Caco-2 (cell line): ENCODE results near the gene ADGRL3. TPM values are rescaled to one million over a fixed set of nuclear protein-coding genes. Genes with fewer than 3 reads are reported as not detected.

Experiments
- BruUV-seq: library from RNA; stranded (reverse); fragments of 400-500 nt; replicated peaks from 2 replicates; lab custom pipeline; 2021; lab: Mats Ljungman, UMichigan
- CTCF ChIA-PET: fragments of 300-600 bp; sonication (Branson Sonifier 250); formaldehyde crosslinking; loops from one replicate; lab custom pipeline; 2022; ENCODE audit warnings: antibody characterized with exemption; lab: Charles Lee
- POLR2A ChIA-PET: fragments of 300-600 bp; sonication (Branson Sonifier 250); formaldehyde crosslinking; loops from one replicate; lab custom pipeline; 2022; ENCODE audit warnings: antibody characterized with exemption; lab: Charles Lee
- DNase-seq, 2 experiments: peaks; one replicate each; pipeline versions ENCODE4 v3.0.0 to v3.0.0-alpha.2; 2020 to 2022
- H3K27me3 ChIP-seq: replicated peaks from 2 replicates; pipeline ENCODE4 v1.6.0; 2011; ENCODE audit warnings: low read length; ENCODE audit not compliant: control insufficient read depth, insufficient read depth
- H3K36me3 ChIP-seq: 2 replicates; pipeline ENCODE4 v1.5.1; 2011; ENCODE audit warnings: low read length; ENCODE audit not compliant: control insufficient read depth, insufficient read depth
- H3K4me1 ChIP-seq: fragments of 250-450 bp; sonication (Bioruptor Pico); 2 replicates; pipeline ENCODE4 v1.5.1; 2020; ENCODE audit warnings: mild to moderate bottlenecking
- H3K4me3 ChIP-seq: 2 replicates; pipeline ENCODE4 v1.5.1; 2011; ENCODE audit warnings: low read depth, mild to moderate bottlenecking, control low read depth, low read length
- H3K9me3 ChIP-seq: fragments of 250-450 bp; sonication (Bioruptor Pico); 2 replicates; pipeline ENCODE4 v1.5.1; 2020; ENCODE audit warnings: mild to moderate bottlenecking, moderate library complexity
- H3K27ac Mint-ChIP-seq: one replicate; pipeline ENCODE4 v1.8.0; 2022; ENCODE audit warnings: mixed read lengths; ENCODE audit not compliant: unreplicated experiment
- H3K27me3 Mint-ChIP-seq: one replicate; pipeline ENCODE4 v1.8.0; 2022; ENCODE audit warnings: mixed read lengths; ENCODE audit not compliant: insufficient read depth, unreplicated experiment
- H3K36me3 Mint-ChIP-seq: one replicate; pipeline ENCODE4 v1.8.0; 2022; ENCODE audit warnings: mild to moderate bottlenecking, mixed read lengths; ENCODE audit not compliant: insufficient read depth, unreplicated experiment
- H3K4me1 Mint-ChIP-seq: one replicate; pipeline ENCODE4 v1.8.0; 2022; ENCODE audit warnings: low read depth, mixed read lengths; ENCODE audit not compliant: unreplicated experiment
- H3K4me3 Mint-ChIP-seq: one replicate; pipeline ENCODE4 v1.8.0; 2022; ENCODE audit warnings: mild to moderate bottlenecking, moderate library complexity, mixed read lengths; ENCODE audit not compliant: unreplicated experiment
- H3K9me3 Mint-ChIP-seq: one replicate; pipeline ENCODE4 v1.8.0; 2022; ENCODE audit warnings: mixed read lengths; ENCODE audit not compliant: unreplicated experiment
- intact Hi-C: fragments of 100-400 bp; cut with micrococcal nuclease; formaldehyde crosslinking; loops from one replicate; pipeline ENCODE4 v1.10.0; 2022; ENCODE audit not compliant: unreplicated experiment
- total RNA-seq: library from RNA; stranded (reverse); gene quantifications from 2 replicates; pipeline ENCODE4 v1.2.3, GENCODE V29; 2022
- TF ChIP-seq, protein P1 (sequence below), 2 experiments: fragments of 200-600 bp in 1 of 2; IDR thresholded peaks; 1 replicate in 1 of 2; 2 replicates in 1 of 2; pipeline versions ENCODE4 v1.5.1 to v1.8.0; 2011 to 2022; ENCODE audit warnings: antibody characterized with exemption in 1 of 2, control low read depth in 1 of 2, inconsistent platforms in 1 of 2, low read depth in 1 of 2, low read length in 1 of 2, mild to moderate bottlenecking in 1 of 2, moderate library complexity in 1 of 2; ENCODE audit not compliant: insufficient read depth in 1 of 2, severe bottlenecking in 1 of 2, unreplicated experiment in 1 of 2

The ADGRL3 gene
- total RNA-seq, 1 experiment from 2014 or later: 1.5 TPM

DNA sequence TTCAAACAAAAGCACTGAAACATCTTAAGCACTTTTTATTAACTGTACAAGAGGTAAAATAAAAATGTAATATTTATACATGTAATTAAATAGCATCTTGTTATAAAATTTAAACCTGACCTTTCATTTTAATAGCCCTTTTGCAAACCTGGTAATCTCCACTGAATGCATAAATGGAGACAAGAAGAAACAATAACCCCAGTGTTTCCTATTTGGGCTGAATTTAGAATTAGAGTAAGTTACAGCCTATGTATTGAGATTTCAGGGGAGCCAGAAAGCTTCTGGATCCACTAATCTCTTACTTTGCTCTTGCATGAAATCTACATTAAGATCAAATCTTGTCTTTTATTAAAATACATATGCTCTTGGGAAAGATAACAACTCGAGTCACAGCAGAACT is 261.8 kb downstream of the ADGRL3 start:
- CTCF ChIA-PET: no interaction called here
- intact Hi-C loops: loop anchor here (2.0 to 5.0 kb wide), 2 partner anchors 80 to 95 kb away; no protein-coding TSS in a partner anchor
- TF ChIP-seq, protein P1, sequence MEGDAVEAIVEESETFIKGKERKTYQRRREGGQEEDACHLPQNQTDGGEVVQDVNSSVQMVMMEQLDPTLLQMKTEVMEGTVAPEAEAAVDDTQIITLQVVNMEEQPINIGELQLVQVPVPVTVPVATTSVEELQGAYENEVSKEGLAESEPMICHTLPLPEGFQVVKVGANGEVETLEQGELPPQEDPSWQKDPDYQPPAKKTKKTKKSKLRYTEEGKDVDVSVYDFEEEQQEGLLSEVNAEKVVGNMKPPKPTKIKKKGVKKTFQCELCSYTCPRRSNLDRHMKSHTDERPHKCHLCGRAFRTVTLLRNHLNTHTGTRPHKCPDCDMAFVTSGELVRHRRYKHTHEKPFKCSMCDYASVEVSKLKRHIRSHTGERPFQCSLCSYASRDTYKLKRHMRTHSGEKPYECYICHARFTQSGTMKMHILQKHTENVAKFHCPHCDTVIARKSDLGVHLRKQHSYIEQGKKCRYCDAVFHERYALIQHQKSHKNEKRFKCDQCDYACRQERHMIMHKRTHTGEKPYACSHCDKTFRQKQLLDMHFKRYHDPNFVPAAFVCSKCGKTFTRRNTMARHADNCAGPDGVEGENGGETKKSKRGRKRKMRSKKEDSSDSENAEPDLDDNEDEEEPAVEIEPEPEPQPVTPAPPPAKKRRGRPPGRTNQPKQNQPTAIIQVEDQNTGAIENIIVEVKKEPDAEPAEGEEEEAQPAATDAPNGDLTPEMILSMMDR (IDR thresholded peaks at IDR 0.05; ENCODE audit: insufficient read depth in 1 of 2, low read depth in 1 of 2, low read length in 1 of 2, severe bottlenecking in 1 of 2, unreplicated experiment in 1 of 2): no peak
- no peak for DNase-seq
- Mint-ChIP-seq H3K27me3 (no peaks in the 10 kb centered on the region), H3K27ac (peak overlapping the region; percentile 76), H3K36me3 (no peaks in the 10 kb centered on the region), H3K4me1 (peaks cover 16% of the 10 kb centered on the region), H3K9me3 (no peaks in the 10 kb centered on the region), H3K4me3 (no peak overlapping the region)
- POLR2A ChIA-PET: no interaction called here
- no TSS peak for BruUV-seq
- Histone ChIP-seq H3K4me1 (no peaks in the 10 kb centered on the region), H3K27me3 (no peaks in the 10 kb centered on the region), H3K9me3 (no peaks in the 10 kb centered on the region), H3K4me3 (no peak overlapping the region), H3K36me3 (no peaks in the 10 kb centered on the region)

DNA sequence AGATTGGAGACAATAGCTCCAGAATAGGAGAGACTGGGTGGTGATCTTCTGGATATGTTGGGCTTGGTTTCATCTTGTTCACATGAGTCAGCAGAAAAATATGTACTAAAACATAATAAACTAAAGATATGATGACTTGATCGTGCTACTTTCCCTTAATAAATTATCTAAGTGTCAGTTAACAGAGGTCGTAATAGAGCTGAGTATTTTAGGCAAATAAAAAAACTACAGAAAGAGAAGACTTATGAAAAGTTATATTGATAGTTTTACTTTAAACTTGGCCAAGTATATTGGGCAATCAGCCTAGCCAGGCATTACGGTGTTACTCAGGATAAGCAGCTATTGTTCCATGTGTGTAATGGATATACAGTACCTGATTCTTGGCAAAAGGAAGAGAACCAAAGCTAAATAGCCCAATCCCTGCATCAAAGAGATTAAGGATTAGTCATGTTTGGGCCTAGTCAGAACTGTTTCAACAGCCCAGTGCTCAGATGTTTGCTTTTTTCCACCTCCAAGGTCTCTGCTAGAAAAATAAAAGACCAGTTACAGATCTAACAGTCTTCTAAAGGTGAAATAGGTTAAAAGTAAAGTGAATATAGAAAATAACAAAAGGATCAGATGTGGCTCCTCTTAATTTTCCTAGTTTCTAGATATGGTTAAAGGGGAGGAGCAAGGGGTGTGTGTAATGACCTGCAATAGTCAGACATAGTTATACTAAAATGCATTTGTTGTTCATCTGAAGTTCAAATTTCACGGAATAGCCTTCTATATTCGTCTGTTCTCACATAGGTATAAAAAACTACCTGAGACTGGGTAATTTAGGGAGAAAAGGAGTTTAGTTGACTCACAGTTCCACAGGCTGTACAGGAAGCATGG is 262.6 kb downstream of the ADGRL3 start:
- Histone ChIP-seq H3K9me3 (no peaks in the 10 kb centered on the region), H3K36me3 (no peaks in the 10 kb centered on the region), H3K4me1 (no peaks in the 10 kb centered on the region), H3K27me3 (no peaks in the 10 kb centered on the region), H3K4me3 (no peak overlapping the region)
- ChIA-PET POLR2A (no interaction called here), CTCF (no interaction called here)
- BruUV-seq: no TSS peak
- Mint-ChIP-seq H3K36me3 (no peaks in the 10 kb centered on the region), H3K9me3 (no peaks in the 10 kb centered on the region), H3K27me3 (no peaks in the 10 kb centered on the region), H3K4me1 (peaks cover 16% of the 10 kb centered on the region), H3K27ac (peak overlapping the region; percentile 76), H3K4me3 (no peak overlapping the region)
- intact Hi-C loops: loop anchor here (2.0 to 5.0 kb wide), 2 partner anchors 80 to 94 kb away; no protein-coding TSS in a partner anchor
- TF ChIP-seq, protein P1 (IDR thresholded peaks at IDR 0.05; ENCODE audit: insufficient read depth in 1 of 2, low read depth in 1 of 2, low read length in 1 of 2, severe bottlenecking in 1 of 2, unreplicated experiment in 1 of 2): no peak
- peak in 1 of 2 experiments; percentile 4 for DNase-seq

DNA sequence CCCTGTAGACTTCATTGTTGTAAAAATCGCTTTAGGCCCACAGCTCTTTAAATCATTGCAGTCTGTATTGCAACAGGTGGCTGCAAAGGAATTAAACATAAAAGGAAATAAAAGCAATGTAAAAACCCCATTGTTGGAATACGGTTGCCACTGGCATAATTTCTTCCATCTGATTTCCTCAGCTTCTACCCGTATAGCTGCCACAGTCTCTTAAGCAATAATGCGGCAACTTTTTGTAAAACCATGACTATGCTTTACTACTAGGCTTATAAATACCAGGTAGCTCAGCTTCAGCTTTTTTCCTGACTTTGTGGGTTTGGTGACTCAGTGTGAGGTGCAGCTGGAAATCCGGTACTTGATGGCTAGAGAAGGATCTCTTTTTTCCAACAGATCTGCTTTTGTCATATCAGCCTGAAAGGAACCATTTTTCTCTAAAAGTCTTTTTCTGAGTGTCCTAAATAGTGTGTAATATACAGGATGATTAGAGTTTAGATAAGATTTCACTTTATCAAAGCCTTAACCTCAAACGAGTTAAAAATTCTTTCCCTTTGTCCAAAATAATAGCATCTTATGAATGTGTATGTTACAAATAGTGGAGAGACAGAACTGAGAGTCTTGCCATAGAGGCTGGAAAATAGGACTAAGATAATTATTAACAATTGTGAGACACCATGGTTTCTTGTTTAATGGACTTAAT is 268.0 kb downstream of the ADGRL3 start:
- Histone ChIP-seq H3K4me3 (no peak overlapping the region), H3K4me1 (no peaks in the 10 kb centered on the region), H3K27me3 (no peaks in the 10 kb centered on the region), H3K36me3 (no peaks in the 10 kb centered on the region), H3K9me3 (no peaks in the 10 kb centered on the region)
- TF ChIP-seq, protein P1 (IDR thresholded peaks at IDR 0.05; ENCODE audit: insufficient read depth in 1 of 2, low read depth in 1 of 2, low read length in 1 of 2, severe bottlenecking in 1 of 2, unreplicated experiment in 1 of 2): no peak
- Mint-ChIP-seq H3K27ac (no peak overlapping the region), H3K9me3 (no peaks in the 10 kb centered on the region), H3K4me3 (no peak overlapping the region), H3K36me3 (no peaks in the 10 kb centered on the region), H3K27me3 (no peaks in the 10 kb centered on the region), H3K4me1 (peaks cover 8% of the 10 kb centered on the region)
- intact Hi-C loops: no loop called here
- no TSS peak for BruUV-seq
- CTCF ChIA-PET: no interaction called here
- POLR2A ChIA-PET: no interaction called here
- DNase-seq: no peak
